ENCODE measurements around the gene ULK1.

ULK1 gene

DNA sequence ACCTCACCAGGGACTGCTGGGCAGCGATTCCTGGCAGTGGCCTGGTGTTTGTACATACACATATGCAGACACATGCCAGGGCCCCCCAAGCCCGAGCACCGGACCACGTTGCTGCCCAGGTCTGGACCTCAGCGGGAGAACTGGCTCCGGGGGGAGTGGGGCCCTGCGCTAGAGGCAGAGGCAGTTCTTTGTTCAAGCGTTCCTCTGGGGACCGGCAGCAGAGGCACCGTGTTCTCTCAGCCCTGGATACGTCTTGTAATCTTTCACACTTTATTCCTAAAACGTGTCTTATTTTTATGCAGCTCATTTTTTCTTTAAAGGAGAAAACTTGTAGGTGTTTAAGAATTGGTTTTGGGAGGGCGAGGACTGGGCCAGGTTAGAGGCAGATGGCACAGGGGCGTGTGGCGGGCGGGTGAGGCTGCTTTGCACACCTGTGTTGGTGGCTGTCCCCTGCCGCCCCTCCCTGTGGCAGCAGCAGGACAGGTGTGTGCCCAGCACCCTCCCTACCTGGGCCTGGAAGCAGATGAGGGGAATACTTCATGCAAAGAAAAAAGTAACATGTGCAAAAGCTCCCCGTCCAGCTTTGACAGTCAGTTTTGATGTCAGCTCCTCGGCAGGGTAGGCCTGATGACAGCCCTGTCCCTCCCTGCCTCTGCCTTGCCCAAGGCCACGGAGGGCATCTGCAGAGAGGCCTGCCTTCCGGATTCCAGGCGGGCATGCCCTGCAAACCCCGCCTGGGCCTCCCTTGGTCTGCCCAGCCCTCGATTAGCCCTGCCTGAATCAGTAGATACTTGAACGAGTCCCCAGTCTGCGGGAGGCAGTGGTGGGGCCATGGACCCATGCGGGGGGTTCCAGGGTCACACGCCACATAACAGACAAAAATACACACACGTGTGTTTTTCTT, 27.7 kb downstream of the ULK1 start:
- no peak for DNase-seq

DNA sequence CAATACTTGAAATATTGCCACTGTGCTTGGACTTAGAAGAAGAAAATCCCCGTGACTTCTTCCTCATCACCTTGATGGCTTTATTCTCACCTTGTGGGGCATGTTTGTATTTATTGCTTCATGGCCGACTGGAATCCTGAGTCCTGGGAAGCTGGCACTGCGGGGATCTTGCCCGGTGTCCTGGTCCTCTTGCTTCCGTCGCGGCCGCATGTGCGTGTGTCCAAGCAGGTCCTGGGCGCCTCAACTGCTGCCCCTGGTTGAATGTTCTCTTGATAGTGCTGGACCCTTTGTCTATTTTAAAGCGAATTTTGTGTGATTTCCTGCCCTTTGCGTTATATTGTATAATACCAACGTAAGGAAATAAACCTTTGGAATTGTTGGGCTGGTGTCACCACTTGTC, 28.4 kb downstream of the ULK1 start:
- DNase-seq: no peak

DNA sequence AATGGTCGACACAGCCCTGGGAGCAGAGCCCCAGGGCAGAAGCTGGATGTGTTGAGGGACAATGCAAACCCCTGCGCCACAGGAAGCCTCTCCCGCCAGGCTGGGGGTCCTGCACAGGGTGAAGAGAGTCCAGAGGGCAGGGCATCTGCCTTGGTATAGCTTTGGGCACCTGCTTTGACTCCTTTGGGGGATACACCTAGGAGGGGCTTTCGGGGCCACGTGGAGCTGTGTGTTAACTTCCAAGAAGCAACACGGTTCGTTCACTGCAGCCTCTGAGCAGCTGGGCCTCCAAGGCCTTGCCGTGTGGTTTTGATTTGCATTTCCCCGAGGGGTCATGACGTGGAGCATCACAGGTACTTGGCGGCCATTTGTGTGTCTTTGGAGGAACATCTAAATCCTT, 28.8 kb downstream of the ULK1 start:
- no peak for DNase-seq

DNA sequence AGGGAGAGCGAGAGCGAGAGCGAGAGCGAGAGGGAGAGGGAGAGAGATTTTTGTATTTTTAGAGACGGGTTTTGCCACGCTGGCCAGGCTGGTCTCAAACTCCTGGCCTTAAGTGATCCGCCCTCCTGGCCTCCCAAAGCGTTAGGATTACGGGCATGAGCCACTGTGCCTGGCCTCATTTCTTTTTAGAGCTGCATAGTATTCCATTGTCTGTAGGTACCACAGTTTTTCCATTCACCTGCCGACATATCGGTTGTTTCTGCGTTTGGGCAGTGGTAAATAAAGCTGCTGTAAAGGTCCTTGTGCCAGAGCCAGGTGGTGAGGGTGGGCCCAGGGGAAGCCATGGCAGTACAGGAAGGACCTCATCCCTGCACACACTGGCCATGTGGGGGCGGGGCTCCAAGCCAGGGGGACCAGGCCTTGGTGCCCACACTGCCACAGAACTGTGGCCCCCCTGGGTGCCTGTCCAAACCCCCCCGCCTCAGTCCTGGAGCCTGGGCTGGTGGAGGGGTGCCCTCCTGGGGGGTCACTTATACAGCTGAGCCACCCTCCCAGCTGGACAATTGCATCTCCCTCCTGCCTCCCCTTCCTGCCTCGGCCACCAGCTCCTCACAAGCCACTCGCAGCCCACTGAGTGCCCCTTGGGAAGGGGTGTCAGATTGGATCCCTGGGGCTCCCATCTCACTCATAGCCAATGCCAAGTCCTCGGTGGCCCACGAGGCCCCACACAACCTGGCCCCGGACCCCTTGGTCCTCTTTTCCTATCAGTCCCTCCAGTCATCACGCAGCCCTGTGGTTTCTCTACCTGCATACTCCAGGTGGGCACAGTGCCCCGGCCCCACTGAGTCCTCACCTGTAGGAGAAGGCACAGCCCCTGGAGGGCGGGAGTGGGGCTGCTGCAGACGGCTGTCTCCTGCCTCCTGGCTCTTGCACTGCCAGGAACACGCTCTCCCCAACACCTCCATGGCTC, 33.0 kb downstream of the ULK1 start:
- no peak for DNase-seq

DNA sequence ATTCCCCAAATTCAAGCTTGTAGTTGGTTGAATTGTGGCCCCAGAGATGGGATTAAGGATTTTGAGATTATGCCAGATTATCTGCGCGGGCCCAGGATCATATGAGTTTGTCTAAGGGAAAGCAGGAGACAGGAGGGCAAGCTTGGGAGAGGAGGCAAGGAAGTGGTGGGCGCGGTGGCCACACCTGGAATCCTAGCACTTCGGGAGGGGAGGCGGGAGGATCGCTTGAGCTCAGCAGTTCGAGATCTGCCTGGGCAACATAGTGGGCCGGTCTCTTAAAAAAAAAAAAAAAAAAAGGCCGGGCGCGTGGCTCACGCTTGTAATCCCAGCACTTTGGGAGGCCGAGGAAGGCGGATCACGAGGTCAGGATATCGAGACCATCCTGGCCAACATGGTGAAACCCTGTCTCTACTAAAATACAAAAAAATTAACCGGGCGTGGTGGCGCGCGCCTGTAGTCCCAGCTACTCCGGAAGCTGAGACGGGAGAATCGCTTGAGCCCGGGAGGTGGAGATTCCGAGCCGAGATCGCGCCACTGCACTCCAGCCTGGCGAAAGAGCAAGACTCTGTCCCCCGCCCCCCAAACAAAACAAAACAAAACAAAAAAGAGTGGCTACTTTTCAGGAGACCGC, 33.8 kb downstream of the ULK1 start:
- no peak for DNase-seq

DNA sequence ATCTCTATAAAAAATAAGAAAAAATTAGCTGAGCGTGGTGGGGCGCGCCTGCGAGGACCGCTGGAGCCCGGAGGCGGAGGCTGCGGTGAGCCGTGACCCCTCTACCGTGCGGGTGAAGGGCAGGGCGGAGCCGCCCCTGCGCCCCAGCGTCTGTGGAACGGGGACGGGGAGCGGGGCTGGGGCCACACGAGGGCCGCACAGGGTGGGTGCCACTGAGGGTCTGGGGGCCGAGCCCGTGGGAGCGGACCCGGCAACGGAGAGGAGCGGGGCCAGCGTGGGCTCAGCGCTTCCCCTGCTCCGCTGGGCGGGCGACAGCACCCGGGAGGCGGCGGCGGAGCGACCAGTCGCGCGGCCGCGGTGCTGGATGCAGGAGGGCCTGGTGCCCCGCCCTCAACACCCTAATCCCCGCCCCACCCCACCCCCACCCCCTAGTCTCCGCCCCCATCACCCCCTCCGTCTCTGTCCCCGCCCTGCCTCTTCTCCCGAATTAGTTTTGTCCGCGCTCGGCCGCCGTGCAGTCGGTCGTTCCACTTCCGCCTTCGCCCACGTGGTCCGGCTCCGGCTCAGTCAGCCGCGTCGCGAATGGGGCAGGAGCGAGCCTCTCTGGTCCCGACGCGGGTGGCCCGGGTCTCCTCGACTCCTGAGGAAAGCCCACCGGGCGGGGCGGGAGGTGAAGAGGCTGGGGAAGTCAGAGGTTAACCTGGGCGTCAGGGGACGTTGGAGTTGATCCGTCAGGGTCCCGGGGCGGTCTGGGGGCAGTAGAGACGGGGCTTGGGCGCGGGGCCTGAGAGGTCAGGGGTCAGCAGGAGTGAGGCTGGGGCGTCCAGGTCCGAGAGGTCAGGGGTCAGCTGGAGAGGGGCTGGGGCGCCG, 34.5 kb downstream of the ULK1 start, which contains the start of gene PUS1:
PUS1 (plus strand) TSS at position 566 of the 870 bp plus-strand sequence. CDS start 447 bp downstream, outside the sequence.
- peak; percentile 93 for DNase-seq

DNA sequence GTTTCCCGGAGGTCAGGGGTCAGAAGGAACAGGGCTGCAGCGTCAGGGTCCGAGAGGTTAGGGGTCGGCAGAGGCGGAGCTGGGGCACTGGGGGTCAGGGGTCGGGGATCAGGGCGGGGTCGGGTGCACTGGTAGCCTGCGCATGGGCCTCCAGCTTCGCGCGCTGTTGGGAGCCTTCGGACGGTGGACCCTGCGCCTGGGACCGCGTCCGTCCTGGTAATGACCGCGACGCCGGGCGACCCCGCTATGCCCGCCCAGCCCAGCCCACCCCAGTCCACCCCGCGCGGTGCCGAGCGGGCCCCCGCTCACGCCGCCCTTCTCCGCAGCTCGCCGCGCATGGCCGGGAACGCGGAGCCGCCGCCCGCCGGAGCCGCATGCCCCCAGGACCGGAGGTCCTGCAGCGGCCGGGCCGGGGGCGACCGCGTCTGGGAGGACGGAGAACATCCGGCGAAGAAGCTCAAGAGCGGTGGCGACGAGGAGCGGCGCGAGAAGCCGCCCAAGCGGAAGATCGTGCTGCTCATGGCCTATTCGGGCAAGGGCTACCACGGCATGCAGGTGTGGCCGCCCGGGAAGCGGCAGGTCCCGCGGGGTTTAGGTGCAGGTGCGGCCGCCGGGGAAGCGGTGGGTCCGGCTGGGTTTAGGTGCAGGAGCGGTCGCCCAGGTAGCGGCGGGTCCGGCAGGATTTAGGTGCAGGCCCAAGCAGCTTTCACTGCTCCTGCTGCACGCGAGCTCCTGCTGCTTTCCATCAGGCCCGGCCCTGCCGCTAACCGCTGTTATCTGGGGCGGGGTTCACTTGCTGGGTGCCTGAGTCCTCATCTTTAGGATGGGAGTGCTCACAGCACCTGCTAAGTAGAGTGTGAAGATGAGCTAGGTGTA, 35.4 kb downstream of the ULK1 start:
- DNase-seq: peak; percentile 12

DNA sequence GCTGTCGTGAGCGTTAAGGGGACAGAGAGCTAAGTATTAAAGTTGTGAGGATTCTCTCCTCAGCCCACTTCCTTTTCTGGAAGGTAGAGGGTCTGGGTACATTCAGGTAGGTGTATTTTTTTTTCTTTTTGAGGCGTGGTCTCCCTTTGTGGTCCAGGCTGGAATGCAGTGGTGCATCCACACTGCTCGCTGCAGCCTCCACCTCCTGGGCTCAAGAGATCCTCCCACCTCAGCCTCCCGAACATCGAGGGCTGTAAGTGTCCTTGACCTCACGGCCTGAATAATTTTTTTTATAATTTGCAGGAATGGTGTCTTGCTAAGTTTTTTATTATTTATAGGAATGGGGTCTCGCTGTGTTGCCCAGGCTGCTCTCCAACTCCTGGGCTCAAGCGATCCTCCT, 36.1 kb downstream of the ULK1 start:
- DNase-seq: no peak

DNA sequence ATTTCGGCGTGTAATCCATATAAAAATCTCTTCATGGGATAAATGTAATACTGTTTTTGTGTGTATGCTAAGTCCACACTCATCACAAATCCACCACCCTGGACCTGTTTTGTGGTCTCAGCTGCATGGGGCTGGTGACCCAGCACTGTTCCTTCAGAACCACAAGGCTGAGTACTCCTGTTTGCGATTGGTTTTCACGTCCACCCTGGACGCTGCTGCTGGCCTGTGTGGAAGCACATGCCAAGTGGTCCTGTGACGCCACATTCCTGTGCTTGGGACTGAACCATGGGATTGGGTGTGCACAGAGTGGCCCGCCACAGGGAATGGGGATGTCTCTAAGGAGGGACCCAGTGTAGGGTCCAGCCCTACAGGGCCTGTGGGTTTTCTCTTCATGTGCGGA, 39.0 kb downstream of the ULK1 start:
- DNase-seq: no peak

DNA sequence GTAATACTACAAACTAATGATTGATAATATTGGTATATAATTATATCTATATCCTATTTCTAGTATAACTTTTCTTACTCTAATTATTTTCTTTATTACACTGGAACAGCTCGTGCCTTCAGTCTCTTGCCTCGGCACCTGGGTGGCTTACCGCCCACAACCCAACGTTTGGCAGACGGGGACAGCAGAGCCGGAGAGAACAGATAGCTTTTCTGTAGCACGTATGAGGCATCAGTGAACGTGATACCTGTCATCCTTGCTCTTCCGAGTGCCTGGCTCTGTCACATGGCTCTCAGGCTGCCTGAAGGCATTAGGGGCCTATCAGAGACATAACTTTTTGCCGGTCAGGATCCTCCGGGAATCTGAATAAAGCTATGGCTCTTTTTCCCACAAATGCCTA, 40.1 kb downstream of the ULK1 start:
- no peak for DNase-seq

DNA sequence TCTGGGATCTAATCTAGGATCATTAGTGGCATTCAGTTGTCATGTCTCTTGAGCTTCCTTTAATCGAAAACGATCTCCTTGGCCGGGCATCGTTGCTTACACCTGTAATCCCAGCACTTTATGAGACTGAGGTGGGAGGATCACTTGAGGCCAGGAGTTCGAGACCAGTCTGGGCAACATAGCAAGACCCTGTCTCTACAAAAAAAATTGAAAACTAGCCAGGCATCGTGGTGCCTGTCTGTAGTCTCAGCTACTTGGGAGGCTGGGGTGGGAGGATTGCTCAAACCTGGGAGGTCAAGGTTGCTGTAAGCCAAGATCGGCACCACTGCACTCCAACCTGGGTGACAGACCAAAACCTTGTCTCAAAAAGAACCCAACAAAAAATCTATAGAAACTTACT, 43.7 kb downstream of the ULK1 start:
- no peak for DNase-seq

DNA sequence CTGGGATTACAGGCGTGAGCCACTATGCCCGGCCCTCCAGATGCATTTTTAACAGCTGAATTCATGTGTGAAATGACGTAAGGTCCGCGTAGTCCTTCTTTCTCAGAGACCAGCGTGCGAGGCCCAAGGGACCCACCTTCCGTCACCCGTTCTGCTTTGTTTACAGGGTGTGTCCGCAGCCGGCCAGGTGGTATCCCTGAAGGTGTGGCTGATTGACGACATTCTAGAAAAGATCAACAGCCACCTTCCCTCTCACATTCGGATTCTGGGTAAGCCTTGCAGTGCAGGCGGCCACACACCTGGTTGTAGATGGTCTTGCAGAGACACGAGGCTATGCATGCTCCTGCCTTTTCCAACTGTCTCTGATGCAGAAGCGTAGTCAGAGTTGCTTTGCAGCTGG, 44.6 kb downstream of the ULK1 start:
- DNase-seq: no peak

DNA sequence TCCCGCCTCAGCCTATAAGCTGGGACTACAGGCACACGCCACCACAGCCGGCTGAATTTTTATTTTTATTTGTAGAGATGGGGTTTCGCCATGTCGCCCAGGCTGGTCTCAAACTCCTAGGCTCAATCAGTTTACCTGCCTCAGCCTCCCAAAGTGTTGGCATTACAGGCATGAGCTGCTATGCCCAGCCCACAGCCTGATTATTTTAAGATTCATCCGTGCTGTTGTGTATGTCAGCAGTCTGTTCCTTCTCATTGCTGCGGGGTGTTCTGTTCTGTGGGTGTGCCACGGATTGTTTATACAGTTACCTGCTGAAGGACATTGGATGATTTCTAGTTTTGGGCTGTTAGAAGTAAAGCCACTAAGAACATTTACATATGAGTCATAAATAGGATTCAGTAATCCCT, 45.7 kb downstream of the ULK1 start:
- no peak for DNase-seq

DNA sequence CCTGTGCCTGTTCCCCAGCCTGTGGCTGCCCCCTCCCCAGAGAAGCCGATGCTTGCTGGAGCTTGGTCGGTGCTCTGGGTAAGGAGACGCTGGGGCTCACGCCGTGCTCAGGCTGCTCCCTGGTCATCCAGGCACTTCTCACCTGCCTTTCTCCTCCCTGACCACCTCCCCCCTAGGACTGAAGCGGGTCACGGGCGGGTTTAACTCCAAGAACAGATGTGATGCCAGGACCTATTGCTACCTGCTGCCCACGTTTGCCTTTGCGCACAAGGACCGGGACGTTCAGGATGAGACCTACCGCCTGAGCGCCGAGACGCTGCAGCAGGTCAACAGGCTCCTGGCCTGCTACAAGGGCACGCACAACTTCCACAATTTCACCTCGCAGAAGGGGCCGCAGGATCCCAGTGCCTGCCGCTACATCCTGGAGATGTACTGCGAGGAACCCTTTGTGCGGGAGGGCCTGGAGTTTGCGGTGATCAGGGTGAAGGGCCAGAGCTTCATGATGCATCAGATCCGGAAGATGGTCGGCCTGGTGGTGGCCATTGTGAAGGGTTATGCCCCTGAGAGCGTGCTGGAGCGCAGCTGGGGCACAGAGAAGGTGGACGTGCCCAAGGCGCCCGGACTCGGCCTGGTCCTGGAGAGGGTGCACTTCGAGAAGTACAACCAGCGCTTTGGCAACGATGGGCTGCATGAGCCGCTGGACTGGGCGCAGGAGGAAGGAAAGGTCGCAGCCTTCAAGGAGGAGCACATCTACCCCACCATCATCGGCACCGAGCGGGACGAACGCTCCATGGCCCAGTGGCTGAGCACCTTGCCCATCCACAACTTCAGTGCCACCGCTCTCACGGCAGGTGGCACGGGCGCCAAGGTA, 46.9 kb downstream of the ULK1 start:
- no peak for DNase-seq

DNA sequence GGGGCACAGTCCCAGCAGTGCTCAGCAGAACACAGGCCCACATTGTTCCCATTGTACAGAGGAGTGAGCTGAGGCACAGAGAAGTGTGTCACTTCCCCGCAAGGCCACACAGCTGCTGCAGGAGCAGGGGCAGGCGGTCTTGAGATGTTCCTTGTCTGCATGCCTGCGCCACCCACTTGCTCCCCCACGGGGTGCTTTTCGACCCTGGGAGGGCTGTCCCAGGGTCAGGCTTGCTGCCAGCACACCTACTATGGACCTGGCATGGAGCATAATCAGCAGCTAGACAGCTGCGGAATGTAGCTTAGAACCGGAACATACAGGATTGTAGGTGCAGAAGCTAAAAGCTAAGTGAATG, 47.5 kb downstream of the ULK1 start:
- no peak for DNase-seq

DNA sequence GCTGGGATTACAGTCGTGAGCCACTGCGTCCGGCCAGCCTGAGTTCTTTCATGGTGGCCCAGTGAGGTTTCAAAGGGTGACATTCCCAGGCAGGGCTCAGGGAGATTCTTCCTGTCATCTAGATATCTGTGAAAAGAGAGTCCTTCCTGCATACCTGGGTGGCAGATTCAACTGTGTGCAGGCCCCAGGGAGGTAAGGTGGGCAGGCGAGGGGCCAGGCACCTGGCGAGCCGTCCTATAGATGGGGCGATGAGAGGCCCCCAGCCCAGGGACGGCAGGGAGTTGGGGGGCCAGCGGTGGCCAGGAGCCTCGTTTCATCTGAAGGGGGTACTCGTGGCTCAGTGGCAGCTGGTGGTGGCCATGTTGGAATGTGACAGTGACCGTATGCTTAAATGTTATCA, 48.2 kb downstream of the ULK1 start:
- DNase-seq: no peak

DNA sequence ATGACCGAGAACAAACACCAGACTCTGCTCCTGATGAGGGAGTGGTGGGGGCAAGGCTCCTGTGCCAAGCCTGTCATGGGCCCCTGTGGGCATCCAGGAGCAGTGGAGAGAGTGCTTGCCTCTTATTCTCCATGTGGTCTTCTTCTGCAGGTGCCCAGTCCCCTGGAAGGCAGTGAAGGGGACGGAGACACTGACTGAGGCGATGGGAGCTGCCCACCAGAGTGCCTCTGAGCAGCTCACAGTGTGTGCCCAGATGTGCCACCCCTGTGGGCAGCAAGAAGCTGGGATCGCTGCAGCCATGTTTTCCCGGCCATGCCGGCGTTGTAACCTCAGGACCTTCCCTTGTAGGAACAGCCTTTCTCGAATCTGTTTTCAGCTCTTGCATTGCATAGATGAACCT, 49.0 kb downstream of the ULK1 start:
- no peak for DNase-seq

DNA sequence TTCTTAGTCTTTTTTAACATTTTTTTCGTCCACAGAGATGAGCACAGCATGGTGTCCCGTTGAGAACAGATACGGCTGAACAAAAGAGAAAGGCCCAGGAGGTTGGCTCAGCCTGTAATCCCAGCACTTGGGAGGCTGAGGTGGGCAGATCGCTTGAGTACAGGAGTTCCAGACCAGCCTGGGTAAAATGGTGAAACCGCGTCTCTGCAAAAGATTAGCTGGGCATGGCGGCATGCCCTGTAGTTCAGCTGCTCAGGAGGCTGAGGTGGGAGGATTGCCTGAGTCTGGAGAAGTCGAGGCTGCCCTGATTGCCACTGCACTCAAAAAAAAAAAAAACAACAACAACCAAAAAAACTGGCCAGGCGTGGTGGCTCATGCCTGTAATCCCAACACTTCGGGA, 49.5 kb downstream of the ULK1 start:
- DNase-seq: no peak

DNA sequence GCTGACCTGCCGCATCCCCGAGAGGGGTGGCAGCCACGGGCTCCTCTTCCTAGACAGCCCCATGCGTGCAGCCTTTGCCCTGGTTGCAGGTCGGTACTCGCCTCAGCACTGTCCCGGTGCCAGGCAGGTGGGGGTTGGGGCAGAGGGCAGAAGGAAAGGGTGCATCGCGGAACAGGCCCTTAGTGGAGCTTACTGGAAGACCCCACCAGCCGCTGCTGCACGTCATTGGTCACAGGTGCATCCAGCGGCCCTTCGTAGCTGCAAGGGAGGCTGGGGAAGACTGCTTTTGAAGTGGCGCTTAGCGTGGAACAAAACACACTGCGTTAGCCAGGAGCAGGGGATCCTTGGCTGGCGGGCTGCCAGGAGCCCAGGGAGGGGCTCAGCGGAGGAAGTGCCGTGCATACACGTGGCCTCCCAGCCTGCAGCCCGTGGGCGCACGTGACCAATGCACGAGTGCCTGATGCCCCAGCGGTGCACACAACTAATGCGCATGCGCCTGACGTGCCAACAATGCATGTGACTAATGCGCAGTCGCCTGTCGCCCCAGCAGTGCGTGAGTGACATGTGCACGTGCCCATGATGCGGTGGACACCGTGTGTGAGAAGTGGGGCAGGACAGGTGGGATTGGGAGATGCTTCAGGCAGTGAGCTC, 50.3 kb downstream of the ULK1 start:
- DNase-seq: no peak

DNA sequence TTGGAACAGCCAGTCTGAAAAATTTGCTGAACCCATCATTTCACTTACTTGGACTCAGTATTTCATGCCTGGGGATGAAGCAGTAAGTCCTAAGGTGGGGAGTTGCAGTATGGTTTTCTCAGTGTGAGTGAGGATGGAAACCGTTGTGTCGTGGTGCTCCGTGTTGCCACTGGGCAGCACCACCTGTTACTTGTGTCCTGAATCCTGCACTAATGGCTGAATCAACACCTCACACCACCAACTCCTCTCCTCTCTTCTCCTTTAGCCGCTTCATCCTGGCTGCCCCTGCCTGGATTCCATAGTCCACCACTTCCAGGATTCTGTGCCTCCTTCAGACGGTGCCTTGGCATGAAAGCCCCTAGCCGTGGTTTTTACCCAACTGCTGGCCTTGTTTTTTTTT, 52.3 kb downstream of the ULK1 start:
- no peak for DNase-seq
